ENCODE results near the gene CES3. TPM values are rescaled to one million over a fixed set of nuclear protein-coding genes. Genes with fewer than 3 reads are reported as not detected.

Gene CES3
- total RNA-seq, 1 experiment from 2014 or later, result not detected

DNA sequence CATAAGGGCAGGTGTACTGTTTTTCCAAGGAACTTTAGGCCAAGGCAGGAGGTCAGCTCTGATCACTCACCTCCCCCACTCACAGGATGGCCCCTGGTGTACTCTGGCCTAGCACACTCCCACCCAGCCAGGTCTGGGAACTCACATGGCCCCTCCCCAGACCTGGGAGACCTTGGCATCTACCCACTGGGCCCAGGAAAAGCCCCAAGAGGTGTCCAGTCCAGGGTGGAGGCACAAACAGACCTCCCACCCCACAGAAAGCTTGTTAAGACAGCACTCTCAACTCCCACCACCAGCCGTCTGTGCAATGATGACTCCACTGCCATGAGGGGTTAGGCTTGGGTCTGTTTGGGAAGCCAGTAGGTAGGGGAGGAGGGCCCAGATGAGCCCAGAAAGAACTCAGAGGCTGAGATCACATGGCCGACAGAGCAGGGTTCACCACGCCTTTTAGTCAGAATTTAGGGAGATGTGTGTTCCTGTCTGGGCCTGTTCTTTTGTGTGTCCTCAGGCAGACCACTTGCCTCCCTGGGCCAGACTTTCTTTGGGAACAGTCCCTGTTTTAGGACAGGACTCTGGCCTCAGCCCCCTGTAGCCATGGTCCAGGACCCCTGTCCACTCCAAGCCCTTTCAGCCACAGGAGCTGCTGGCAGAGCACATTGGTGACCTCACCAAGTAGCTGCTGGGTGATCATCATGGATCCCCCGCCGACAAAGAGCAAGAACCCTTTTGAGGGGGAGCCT lies 55.8 kb downstream of the CES3 start:
- no peaks in the 10 kb centered on the region for H3K9me3 ChIP-seq (replicated peaks)
- no peak overlapping the region for H3K4me3 ChIP-seq
- DNase-seq (ENCODE audit: low read depth in 1 of 2, low spot score in 2 of 2), result no peak
- no peaks in the 10 kb centered on the region for H3K36me3 ChIP-seq
- no peak overlapping the region for H3K27ac ChIP-seq
- peaks cover 23% of the 10 kb centered on the region for H3K4me1 ChIP-seq (replicated peaks)
- H3K27me3 ChIP-seq (replicated peaks), result no peaks in the 10 kb centered on the region

DNA sequence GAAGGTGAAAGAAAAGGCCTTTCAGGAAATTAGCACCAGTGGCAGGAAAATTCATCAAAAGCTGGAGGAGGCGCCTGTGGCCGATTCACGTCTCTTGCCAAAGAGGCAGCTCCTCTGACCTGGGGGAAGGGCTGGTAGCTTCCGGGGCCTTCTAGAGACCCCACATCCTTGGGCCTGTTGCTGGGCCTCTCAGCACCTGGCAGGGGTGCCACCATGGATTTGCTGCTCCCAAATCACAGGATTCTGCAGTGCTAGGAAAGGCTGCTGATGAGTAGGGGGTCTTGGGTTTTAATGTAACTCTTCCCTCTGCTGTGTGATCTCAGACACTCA lies 56.3 kb downstream of the CES3 start:
- H3K27ac ChIP-seq, result no peak overlapping the region

DNA sequence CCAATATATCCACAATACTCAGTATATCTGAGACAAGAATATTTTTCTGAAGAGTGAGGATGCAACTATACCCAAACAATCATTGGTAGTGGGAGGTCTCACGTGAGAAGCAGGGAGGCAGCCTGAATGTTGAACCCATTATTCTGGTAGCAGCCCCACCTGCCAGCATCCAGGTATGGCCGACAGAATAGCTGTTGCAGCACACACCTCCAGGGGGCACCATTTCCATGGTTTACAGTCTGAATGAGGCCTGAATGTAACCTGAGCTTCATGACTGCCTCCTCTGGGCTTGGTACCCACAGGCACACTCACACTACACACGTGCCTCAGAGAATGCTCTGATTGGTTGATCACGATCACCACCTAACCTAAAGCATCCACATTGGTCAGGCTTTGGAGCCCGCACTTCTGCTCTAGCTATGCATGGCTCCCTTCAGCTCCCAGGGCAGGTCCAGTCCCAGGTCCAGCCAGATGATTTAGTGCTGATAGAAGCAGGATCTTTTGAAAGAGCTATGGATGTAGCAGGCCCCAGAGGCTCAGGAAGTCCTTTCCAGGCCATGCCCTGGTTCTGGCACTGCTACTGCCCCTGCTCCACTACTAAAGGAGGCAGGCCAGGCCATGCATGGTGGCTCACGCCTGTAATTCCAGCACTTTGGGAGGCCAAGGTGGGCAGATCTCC lies 56.9 kb downstream of the CES3 start:
- Histone ChIP-seq H3K27me3 (replicated peaks) (no peaks in the 10 kb centered on the region), H3K4me1 (replicated peaks) (peaks cover 23% of the 10 kb centered on the region), H3K27ac (no peak overlapping the region), H3K36me3 (no peaks in the 10 kb centered on the region), H3K9me3 (replicated peaks) (no peaks in the 10 kb centered on the region), H3K4me3 (no peak overlapping the region)
- DNase-seq (ENCODE audit: low read depth in 1 of 2, low spot score in 2 of 2), result peak; percentile 65 to 83

More for the DNA sequence above, 56.3 kb downstream of the CES3 start:
- H3K9me3 ChIP-seq (replicated peaks), result no peaks in the 10 kb centered on the region
- H3K36me3 ChIP-seq, result no peaks in the 10 kb centered on the region
- DNase-seq (ENCODE audit: low read depth in 1 of 2, low spot score in 2 of 2), result no peak
- no peaks in the 10 kb centered on the region for H3K27me3 ChIP-seq (replicated peaks)
- H3K4me3 ChIP-seq, result no peak overlapping the region
- H3K4me1 ChIP-seq (replicated peaks), result peaks cover 23% of the 10 kb centered on the region

DNA sequence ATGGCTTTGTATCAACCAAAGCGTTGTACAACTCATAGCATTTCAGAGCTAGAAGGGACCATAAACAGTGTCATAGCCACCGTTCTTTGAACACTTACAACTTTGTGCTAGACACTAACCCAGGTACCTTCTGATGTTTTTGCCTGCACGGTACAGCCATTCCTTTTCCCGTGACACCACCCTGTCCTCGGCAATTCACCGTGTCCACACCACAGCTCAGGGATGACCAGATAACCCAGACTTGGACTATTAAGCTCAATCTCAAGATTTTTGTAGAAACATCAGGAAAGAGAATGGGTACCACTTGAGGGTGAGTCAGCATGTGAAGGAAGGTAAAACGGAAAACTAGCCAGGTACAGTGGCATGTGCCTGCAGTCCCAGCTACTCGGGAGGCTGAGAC lies 58.1 kb downstream of the CES3 start:
- no peaks in the 10 kb centered on the region for H3K27me3 ChIP-seq (replicated peaks)
- peak in 1 of 2 experiments; percentile 5 for DNase-seq (ENCODE audit: low read depth in 1 of 2, low spot score in 2 of 2)
- no peaks in the 10 kb centered on the region for H3K9me3 ChIP-seq (replicated peaks)
- no peaks in the 10 kb centered on the region for H3K36me3 ChIP-seq
- peaks cover 11% of the 10 kb centered on the region for H3K4me1 ChIP-seq (replicated peaks)
- no peak overlapping the region for H3K4me3 ChIP-seq
- no peak overlapping the region for H3K27ac ChIP-seq

DNA sequence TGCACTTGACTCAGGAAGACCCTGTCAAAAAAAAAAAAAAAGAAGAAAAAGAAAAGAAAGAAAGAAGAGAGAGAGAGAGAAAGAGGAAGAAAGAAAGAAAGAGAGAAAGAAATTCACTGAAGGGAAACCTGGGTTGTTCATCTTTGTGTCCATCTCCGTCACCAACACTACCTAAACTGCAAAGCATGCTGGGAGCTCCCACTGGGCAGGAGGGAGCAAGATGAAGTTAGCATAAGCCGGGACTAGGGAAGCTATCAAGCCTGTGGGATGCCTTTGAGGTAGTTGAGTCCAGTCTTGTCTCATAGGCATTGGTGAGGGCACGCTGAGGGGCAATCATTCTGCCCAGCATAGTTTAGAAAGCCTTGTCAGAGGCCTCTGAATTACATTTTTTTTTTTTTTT lies 60.3 kb downstream of the CES3 start:
- H3K9me3 ChIP-seq (replicated peaks), result no peaks in the 10 kb centered on the region
- no peaks in the 10 kb centered on the region for H3K27me3 ChIP-seq (replicated peaks)
- DNase-seq (ENCODE audit: low read depth in 1 of 2, low spot score in 2 of 2), result peak in 1 of 2 experiments; percentile 25
- peaks cover 6% of the 10 kb centered on the region for H3K4me1 ChIP-seq (replicated peaks)
- no peak overlapping the region for H3K4me3 ChIP-seq
- no peak overlapping the region for H3K27ac ChIP-seq
- H3K36me3 ChIP-seq, result no peaks in the 10 kb centered on the region

DNA sequence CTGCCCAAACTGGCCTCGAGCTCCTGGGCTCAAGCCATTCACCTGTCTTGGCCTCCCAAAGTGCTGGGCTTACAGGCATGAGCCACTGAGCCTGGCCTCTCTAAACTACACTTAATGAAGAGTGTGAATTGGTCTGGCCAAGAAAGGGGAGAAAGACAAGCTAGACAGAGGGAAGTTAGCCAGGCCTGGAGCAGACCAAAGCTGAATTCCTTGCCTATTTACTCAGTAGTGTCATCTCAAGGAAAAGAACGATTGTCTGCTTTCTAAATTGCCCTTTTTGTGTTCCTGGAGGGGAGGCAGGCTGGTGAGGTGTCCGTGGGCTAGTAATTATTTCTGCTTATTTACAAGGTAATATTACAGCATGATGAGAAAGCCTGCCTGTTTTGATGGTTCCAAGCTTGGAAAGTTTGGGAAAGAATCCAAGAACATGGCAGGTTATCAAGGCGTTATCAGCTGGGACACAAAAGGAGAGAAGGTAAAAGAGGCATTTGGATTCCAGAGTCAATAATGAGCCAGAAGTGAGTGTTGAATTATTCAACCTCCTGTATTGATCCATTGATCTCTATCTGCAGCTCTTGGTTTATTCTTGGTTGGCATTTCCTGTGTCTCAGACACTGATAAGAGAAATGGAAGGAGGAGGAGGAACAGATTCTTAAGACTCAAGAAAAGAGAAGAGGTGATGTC lies 61.6 kb downstream of the CES3 start:
- H3K27ac ChIP-seq, result no peak overlapping the region
- peaks cover 6% of the 10 kb centered on the region for H3K4me1 ChIP-seq (replicated peaks)
- DNase-seq (ENCODE audit: low read depth in 1 of 2, low spot score in 2 of 2), result no peak
- H3K4me3 ChIP-seq, result no peak overlapping the region
- H3K9me3 ChIP-seq (replicated peaks), result no peaks in the 10 kb centered on the region
- no peaks in the 10 kb centered on the region for H3K36me3 ChIP-seq
- H3K27me3 ChIP-seq (replicated peaks), result no peaks in the 10 kb centered on the region

DNA sequence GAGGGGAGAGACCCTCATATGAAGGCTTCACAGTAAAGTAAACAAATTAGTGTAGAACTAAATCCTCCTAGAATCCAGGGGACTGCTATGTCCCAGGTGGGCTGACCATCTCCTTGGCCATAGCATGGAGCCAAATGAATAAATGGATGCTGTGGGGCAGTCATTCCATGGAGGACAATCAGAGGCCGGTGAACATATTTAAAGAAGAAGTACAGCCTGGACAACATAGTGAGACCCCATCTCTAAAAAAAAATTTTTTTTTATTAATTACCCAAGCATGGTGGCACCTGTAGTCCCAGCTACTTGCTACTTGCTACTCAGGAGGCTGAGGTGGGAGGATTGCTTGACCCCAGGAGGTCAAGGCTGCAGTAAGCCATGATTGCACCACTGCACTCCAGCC lies 62.6 kb downstream of the CES3 start:
- peaks cover 12% of the 10 kb centered on the region for H3K4me1 ChIP-seq (replicated peaks)
- no peak overlapping the region for H3K27ac ChIP-seq
- peak in 1 of 2 experiments; percentile 9 for DNase-seq (ENCODE audit: low read depth in 1 of 2, low spot score in 2 of 2)
- H3K27me3 ChIP-seq (replicated peaks), result no peaks in the 10 kb centered on the region
- H3K36me3 ChIP-seq, result no peaks in the 10 kb centered on the region
- no peaks in the 10 kb centered on the region for H3K9me3 ChIP-seq (replicated peaks)
- H3K4me3 ChIP-seq, result no peak overlapping the region

Other genes with a start within 250 kb of the CES3 start
- 89.0 and 101 TPM in 2 replicates for gene DYNC1LI2, start 209.7 kb upstream of the CES3 start, total RNA-seq (2014; rRNA removed; shearing (Covaris generic))
- gene TERB1, start 159.7 kb upstream of the CES3 start, total RNA-seq (2014; rRNA removed; shearing (Covaris generic)), result 0.05 TPM in 1 of 2 replicates, not detected in the other
- gene NAE1, start 130.3 kb upstream of the CES3 start, total RNA-seq (2014; rRNA removed; shearing (Covaris generic)), result 78.8 and 80.9 TPM in 2 replicates
- gene CA7, start 116.9 kb upstream of the CES3 start, total RNA-seq (2014; rRNA removed; shearing (Covaris generic)), result not detected in 2 replicates
- 2.3 and 5.0 TPM in 2 replicates for gene PDP2, start 80.8 kb upstream of the CES3 start, total RNA-seq (2014; rRNA removed; shearing (Covaris generic))
- gene CDH16, start 42.4 kb upstream of the CES3 start, total RNA-seq (2014; rRNA removed; shearing (Covaris generic)), result not detected in 2 replicates
- gene RRAD, start 35.7 kb upstream of the CES3 start, total RNA-seq (2014; rRNA removed; shearing (Covaris generic)), result 0.16 and 0.39 TPM in 2 replicates
- 93.0 and 149 TPM in 2 replicates for gene CIAO2B, start 26.9 kb upstream of the CES3 start, total RNA-seq (2014; rRNA removed; shearing (Covaris generic))
- gene CES2, start 25.8 kb upstream of the CES3 start, total RNA-seq (2014; rRNA removed; shearing (Covaris generic)), result 15.6 and 21.9 TPM in 2 replicates
- gene CES4A, start 27.3 kb downstream of the CES3 start, total RNA-seq (2014; rRNA removed; shearing (Covaris generic)), result not detected in 2 replicates
- 170 and 181 TPM in 2 replicates for gene CBFB, start 67.9 kb downstream of the CES3 start, total RNA-seq (2014; rRNA removed; shearing (Covaris generic))
- 18.7 and 28.8 TPM in 2 replicates for gene PHAF1, start 148.7 kb downstream of the CES3 start, total RNA-seq (2014; rRNA removed; shearing (Covaris generic))
- 34.5 and 36.1 TPM in 2 replicates for gene B3GNT9, start 189.7 kb downstream of the CES3 start, total RNA-seq (2014; rRNA removed; shearing (Covaris generic))
- 25.5 and 46.7 TPM in 2 replicates for gene TRADD, start 198.6 kb downstream of the CES3 start, total RNA-seq (2014; rRNA removed; shearing (Covaris generic))
- 11.7 and 24.2 TPM in 2 replicates for gene FBXL8, start 198.7 kb downstream of the CES3 start, total RNA-seq (2014; rRNA removed; shearing (Covaris generic))
- 3.9 and 12.8 TPM in 2 replicates for gene HSF4, start 203.5 kb downstream of the CES3 start, total RNA-seq (2014; rRNA removed; shearing (Covaris generic))
- gene NOL3, start 209.3 kb downstream of the CES3 start, total RNA-seq (2014; rRNA removed; shearing (Covaris generic)), result 24.1 and 29.7 TPM in 2 replicates
- gene MATCAP1, start 222.7 kb downstream of the CES3 start, total RNA-seq (2014; rRNA removed; shearing (Covaris generic)), result 8.1 and 11.3 TPM in 2 replicates
- gene EXOC3L1, start 228.9 kb downstream of the CES3 start, total RNA-seq (2014; rRNA removed; shearing (Covaris generic)), result not detected in 2 replicates
- 77.0 and 93.8 TPM in 2 replicates for gene E2F4, start 230.9 kb downstream of the CES3 start, total RNA-seq (2014; rRNA removed; shearing (Covaris generic))
- 0.72 and 1.1 TPM in 2 replicates for gene ELMO3, start 237.9 kb downstream of the CES3 start, total RNA-seq (2014; rRNA removed; shearing (Covaris generic))